OCI-LY3 (cell line): ENCODE results near the gene RNU11.
A peak's percentile ranks its signal among the peaks of the same experiment; 100 is the strongest.
"Not testable (repeated sequence)": the region's sequence is repeated elsewhere in the genome, so short reads cannot be mapped to it uniquely, and the experiment has no call there.

Source experiments
- H2AFZ ChIP-seq: fragments of 200-600, 300-600 bp; shearing (Covaris generic); 2 replicates; pipeline ENCODE4 v1.6.0; 2014; ENCODE audit warnings: antibody characterized with exemption, low read depth, low read length
- H3K27ac ChIP-seq: fragments of 200-600, 300-600 bp; sonication (generic); 2 replicates; pipeline ENCODE4 v1.5.1; 2014; ENCODE audit warnings: mild to moderate bottlenecking, low read length, moderate library complexity, mixed read lengths
- H3K27me3 ChIP-seq: fragments of 200-600, 300-600 bp; sonication (generic); 2 replicates; pipeline ENCODE4 v1.6.1; 2014; ENCODE audit warnings: low read depth, low read length, mixed read lengths
- H3K36me3 ChIP-seq: fragments of 200-600, 300-600 bp; sonication (generic); replicated peaks from 2 replicates; pipeline ENCODE3; 2014; ENCODE audit warnings: low read depth, low read length, mixed read lengths
- H3K4me1 ChIP-seq: fragments of 300-600, 200-600 bp; sonication (generic); 2 replicates; pipeline ENCODE4 v1.6.1; 2014; ENCODE audit warnings: low read length, mixed read lengths
- H3K4me2 ChIP-seq: fragments of 200-600, 300-600 bp; sonication (generic); 2 replicates; pipeline ENCODE4 v1.6.1; 2014; ENCODE audit warnings: low read length, mixed read lengths
- H3K4me3 ChIP-seq: fragments of 300-600, 200-600 bp; sonication (generic); 2 replicates; pipeline ENCODE4 v1.5.1; 2014; ENCODE audit warnings: antibody characterized with exemption, mild to moderate bottlenecking, low read length, moderate library complexity
- H3K79me2 ChIP-seq: fragments of 300-600, 200-600 bp; shearing (Covaris generic); 2 replicates; pipeline ENCODE4 v1.6.1; 2014; ENCODE audit warnings: mild to moderate bottlenecking, low read length, mixed read lengths
- H3K9ac ChIP-seq: fragments of 300-600, 200-600 bp; shearing (Covaris generic); 2 replicates; pipeline ENCODE4 v1.6.0; 2014; ENCODE audit warnings: mild to moderate bottlenecking, low read length, moderate library complexity
- H3K9me3 ChIP-seq: fragments of 200-600, 300-600 bp; shearing (Covaris generic); 2 replicates; pipeline ENCODE4 v1.6.1; 2014; ENCODE audit warnings: low read length, mixed read lengths; ENCODE audit not compliant: insufficient read depth
- H4K20me1 ChIP-seq: fragments of 200-600, 300-600 bp; sonication (generic); 2 replicates; pipeline ENCODE4 v1.6.1; 2016; ENCODE audit warnings: low read length, mixed read lengths; ENCODE audit not compliant: insufficient read depth
- EZH2phosphoT487 ChIP-seq: fragments of 200-600 bp; shearing (Covaris generic); IDR thresholded peaks from 2 replicates; pipeline ENCODE4 v1.6.1; 2018; ENCODE audit warnings: antibody characterized with exemption, mixed run types, low read depth
- TF ChIP-seq, protein P1 (sequence below): fragments of 200-600, 300-600 bp; sonication (generic); IDR thresholded peaks from 2 replicates; pipeline ENCODE4 v1.5.1; 2014; ENCODE audit warnings: antibody characterized with exemption, low read length, low read depth

RNU11 gene

DNA sequence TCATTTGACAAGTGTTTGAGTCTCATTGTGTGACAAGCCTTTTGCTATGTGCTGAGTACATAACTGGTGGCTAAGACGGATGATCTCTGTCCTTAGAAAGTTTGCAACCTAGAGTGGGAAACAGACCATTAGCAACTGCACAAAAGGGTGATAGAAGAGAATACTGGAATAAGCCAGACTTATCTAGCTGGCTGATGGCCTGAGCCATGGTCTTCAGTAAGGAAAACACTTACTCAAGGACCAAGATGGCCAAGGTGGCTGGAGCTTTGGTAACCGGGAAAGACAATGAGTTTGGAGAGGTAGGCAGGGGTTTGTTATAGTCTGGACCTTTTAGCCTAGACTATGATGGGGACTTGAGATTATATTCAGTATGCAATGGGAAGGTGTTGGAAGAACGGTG is 3.9 kb upstream of the RNU11 start:
- no peak overlapping the region for H2AFZ ChIP-seq
- no peaks in the 10 kb centered on the region for H3K36me3 ChIP-seq
- H3K4me2 ChIP-seq, result peak overlapping the region; percentile 89
- peak overlapping the region; percentile 94 for H3K4me3 ChIP-seq
- TF ChIP-seq EZH2phosphoT487, result no peak
- TF ChIP-seq, protein P1, sequence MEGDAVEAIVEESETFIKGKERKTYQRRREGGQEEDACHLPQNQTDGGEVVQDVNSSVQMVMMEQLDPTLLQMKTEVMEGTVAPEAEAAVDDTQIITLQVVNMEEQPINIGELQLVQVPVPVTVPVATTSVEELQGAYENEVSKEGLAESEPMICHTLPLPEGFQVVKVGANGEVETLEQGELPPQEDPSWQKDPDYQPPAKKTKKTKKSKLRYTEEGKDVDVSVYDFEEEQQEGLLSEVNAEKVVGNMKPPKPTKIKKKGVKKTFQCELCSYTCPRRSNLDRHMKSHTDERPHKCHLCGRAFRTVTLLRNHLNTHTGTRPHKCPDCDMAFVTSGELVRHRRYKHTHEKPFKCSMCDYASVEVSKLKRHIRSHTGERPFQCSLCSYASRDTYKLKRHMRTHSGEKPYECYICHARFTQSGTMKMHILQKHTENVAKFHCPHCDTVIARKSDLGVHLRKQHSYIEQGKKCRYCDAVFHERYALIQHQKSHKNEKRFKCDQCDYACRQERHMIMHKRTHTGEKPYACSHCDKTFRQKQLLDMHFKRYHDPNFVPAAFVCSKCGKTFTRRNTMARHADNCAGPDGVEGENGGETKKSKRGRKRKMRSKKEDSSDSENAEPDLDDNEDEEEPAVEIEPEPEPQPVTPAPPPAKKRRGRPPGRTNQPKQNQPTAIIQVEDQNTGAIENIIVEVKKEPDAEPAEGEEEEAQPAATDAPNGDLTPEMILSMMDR, result no peak
- H4K20me1 ChIP-seq, result no peaks in the 10 kb centered on the region
- peak overlapping the region; percentile 99; the same call in 1 of the 2 replicates for H3K9ac ChIP-seq
- H3K9me3 ChIP-seq, result no peaks in the 10 kb centered on the region
- H3K79me2 ChIP-seq, result peaks cover 28% of the 10 kb centered on the region
- H3K27ac ChIP-seq, result peak overlapping the region; percentile 94; the same call in 1 of the 2 replicates
- no peaks in the 10 kb centered on the region for H3K27me3 ChIP-seq
- H3K4me1 ChIP-seq, result peaks cover 20% of the 10 kb centered on the region

DNA sequence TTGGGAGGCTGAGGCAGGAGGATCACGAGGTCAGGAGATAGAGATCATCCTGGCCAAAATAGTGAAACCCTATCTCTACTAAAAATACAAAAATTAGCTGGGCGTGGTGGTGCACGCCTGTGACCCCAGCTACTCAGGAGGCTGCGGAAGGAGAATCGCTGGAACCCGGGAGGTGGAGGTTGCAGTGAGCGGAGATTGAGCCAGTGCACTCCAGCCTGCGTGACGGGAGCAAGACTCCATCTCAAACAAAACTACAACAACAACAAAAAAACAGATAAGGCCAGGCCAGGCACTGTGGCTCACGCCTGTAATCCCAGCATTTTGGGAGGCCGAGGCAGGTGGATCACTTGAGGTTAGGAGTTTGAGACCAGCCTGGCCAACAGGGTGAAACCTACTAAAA is 3.0 kb upstream of the RNU11 start:
- H3K4me1 ChIP-seq, result peaks cover 20% of the 10 kb centered on the region

DNA sequence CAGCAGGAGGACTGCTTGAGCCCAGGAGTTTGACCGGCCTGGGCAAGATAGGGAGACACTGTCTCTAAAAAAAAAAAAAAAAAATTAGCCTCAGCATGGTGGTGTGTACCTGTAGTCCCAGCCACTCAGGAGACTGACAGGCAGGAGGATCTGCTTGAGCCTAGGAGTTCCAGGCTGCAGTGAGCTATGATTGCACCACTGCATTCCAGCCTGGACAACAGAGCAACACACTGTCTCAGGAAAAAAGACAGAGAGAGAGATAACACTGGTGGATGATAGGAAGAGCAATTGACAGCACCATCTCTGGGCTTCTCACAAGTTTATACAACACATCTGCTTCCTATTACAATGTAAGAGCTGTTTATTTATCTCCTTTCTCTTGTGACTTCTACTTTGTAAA is 2.4 kb upstream of the RNU11 start:
- Histone ChIP-seq H3K36me3 (no peaks in the 10 kb centered on the region), H3K27ac (no peak overlapping the region), H3K27me3 (no peaks in the 10 kb centered on the region), H3K4me3 (no peak overlapping the region), H3K9ac (no peak overlapping the region), H4K20me1 (no peaks in the 10 kb centered on the region), H3K79me2 (peaks cover 28% of the 10 kb centered on the region), H3K9me3 (no peaks in the 10 kb centered on the region), H3K4me2 (no peak overlapping the region), H2AFZ (no peak overlapping the region), H3K4me1 (peaks cover 20% of the 10 kb centered on the region)
- no peak for TF ChIP-seq EZH2phosphoT487
- TF ChIP-seq, protein P1, result no peak

More for the DNA sequence above, 3.0 kb upstream of the RNU11 start:
- H3K36me3 ChIP-seq, H3K9me3 ChIP-seq, H3K27me3 ChIP-seq, H3K4me3 ChIP-seq, H4K20me1 ChIP-seq, H3K4me2 ChIP-seq, H2AFZ ChIP-seq, H3K27ac ChIP-seq, H3K9ac ChIP-seq: not testable (repeated sequence)
- H3K79me2 ChIP-seq, result peaks cover 28% of the 10 kb centered on the region

DNA sequence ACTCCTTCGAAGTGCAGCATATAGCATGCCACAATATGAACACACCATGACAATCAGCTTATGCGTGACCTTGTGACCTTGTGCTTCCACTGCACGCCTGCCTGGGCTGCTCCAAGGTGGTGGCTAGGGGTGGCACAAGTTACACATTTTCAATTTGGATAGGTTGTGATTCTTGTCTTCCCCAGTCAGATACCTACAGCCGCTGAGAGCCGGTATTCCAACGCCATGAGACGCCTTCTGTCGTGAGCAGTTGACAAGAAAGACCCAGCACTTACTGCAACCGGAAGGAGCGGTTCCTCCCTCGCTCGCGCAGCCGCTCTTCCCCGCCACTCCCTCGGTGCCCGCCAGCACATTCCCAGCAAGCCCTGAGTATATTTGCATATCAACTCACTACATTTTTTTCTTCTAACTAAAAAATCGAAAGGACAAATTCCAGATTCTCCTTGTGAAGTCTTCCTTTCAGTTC is 359 bp upstream of the RNU11 start:
- TF ChIP-seq, protein P1, result no peak
- TF ChIP-seq EZH2phosphoT487, result no peak
- Histone ChIP-seq H4K20me1 (no peaks in the 10 kb centered on the region), H3K4me2 (peak overlapping the region; percentile 90), H3K36me3 (no peaks in the 10 kb centered on the region), H3K27me3 (no peaks in the 10 kb centered on the region), H3K4me1 (peaks cover 15% of the 10 kb centered on the region), H3K27ac (peak overlapping the region; percentile 85), H3K4me3 (peak overlapping the region; percentile 84), H3K9me3 (no peaks in the 10 kb centered on the region), H3K9ac (peak overlapping the region; percentile 84), H3K79me2 (peaks cover 14% of the 10 kb centered on the region), H2AFZ (peak overlapping the region; percentile 81; the same call in 1 of the 2 replicates)

DNA sequence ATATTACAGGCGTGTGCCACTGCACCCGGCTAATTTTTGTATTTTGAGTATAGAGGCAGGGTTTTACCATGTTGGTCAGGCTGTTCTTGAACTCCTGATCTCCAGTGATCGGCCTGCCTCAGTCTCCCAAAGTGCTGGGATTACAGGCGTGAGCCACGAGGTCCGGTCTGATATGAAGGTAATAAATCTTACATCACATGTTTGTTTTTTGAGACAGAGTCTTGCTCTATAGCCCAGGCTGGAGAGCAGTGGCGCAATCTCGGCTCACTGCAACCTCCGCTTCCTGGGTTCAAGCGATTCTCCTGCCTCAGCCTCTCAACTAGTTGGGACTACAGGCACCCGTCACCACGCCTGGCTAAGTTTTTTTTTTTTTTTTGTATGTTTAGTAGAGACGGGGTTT is 4.7 kb downstream of the RNU11 start:
- not testable (repeated sequence) for H3K79me2 ChIP-seq, H3K9me3 ChIP-seq, H2AFZ ChIP-seq, H3K4me3 ChIP-seq, H3K36me3 ChIP-seq, H3K9ac ChIP-seq, H3K27me3 ChIP-seq, H4K20me1 ChIP-seq, H3K27ac ChIP-seq, H3K4me1 ChIP-seq, H3K4me2 ChIP-seq

DNA sequence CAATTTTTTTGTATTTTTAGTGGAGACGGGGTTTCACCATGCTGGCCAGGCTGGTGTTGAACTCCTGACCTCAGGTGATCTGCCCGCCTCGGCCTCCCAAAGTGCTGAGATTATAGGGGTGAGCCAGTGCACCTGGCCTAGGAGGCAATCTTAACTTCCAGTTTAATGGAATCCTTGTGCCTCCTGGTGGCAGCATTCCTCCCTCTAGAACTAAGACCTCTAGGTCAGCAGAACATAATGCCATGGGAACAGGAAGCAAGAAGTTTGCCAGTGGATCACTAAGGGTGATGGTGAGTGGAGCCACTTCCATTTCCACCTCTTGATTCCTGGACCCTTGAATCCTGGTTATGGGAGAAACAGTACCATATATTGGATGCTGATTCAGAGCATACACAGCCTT is 5.5 kb downstream of the RNU11 start:
- not testable (repeated sequence) for H3K9ac ChIP-seq, H2AFZ ChIP-seq, H4K20me1 ChIP-seq

DNA sequence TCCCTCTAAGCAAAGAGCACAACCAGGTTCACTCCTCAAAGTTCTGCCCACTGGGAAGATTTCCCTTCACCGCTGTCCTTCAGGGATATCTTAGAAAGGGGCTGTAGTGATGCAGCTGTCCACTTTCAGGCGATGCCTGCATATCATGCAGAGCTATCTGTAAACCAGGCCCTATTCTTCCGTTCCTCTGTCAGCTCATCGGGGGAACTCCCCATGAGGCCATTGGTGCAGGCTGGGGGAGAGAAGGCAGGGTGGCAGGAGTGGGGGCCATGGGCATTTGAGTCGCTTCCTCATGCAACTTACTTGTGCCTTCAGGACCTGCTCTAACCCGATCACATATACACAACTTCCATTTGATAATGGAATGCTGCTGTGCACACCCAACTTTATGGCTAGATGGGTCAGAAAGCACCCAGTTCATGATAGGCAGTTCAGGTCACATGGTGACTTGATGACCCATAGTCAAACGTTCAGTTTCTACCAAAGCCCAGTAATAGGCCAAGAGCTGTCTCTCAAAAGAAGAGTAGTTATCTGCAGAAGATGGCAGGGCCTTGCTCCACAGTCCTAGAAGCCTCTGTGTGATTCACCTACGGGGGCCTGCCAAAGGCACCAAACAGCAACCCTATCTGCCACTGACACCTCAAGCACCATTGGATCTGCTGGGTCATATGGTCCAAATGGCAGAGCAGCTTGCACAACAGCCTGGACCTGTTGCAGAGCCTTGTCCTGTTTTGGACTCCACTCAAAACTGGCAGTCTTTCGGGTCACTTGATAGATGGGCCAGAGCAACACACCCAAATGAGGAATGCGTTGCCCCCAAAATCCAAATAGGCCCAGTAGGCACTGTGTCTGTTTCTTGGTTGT is 7.3 kb downstream of the RNU11 start:
- not testable (repeated sequence) for H3K79me2 ChIP-seq, H3K36me3 ChIP-seq, H3K4me3 ChIP-seq, H3K27ac ChIP-seq, H4K20me1 ChIP-seq, H3K27me3 ChIP-seq, H2AFZ ChIP-seq, H3K4me1 ChIP-seq, H3K9ac ChIP-seq, H3K4me2 ChIP-seq, H3K9me3 ChIP-seq

More for the DNA sequence above, 5.5 kb downstream of the RNU11 start:
- H3K27me3 ChIP-seq, H3K36me3 ChIP-seq, H3K4me3 ChIP-seq, H3K9me3 ChIP-seq, H3K79me2 ChIP-seq, H3K4me2 ChIP-seq, H3K27ac ChIP-seq, H3K4me1 ChIP-seq: not testable (repeated sequence)
